DND-41 (cell line): ENCODE measurements around the gene INTS3.

Source experiments
- ATAC-seq: fragments of 200-7000 bp; cut with Tn5 transposase; 3 replicates; pipeline ENCODE4 v1.9.1; 2021; ENCODE audit warnings: low read depth; ENCODE audit not compliant: insufficient read depth
- DNase-seq: peaks from one replicate; pipeline ENCODE4 v3.0.0-alpha.2; 2020
- H2AFZ ChIP-seq: 2 replicates; pipeline ENCODE4 v1.6.0; 2012; ENCODE audit warnings: low read depth, low read length
- H3K27ac ChIP-seq: 2 replicates; pipeline ENCODE4 v1.5.1; 2012; ENCODE audit warnings: low read length, inconsistent platforms
- H3K27me3 ChIP-seq: fragments of 200-600 bp; sonication (generic); 2 replicates; pipeline ENCODE4 v1.6.0; 2012; ENCODE audit warnings: low read length, mild to moderate bottlenecking, inconsistent platforms; ENCODE audit not compliant: insufficient read depth, poor library complexity
- H3K36me3 ChIP-seq: 2 replicates; pipeline ENCODE4 v1.5.1; 2012; ENCODE audit warnings: low read length, inconsistent platforms; ENCODE audit not compliant: insufficient read depth
- H3K4me1 ChIP-seq: 2 replicates; pipeline ENCODE4 v1.5.1; 2012; ENCODE audit warnings: mild to moderate bottlenecking, low read length; ENCODE audit not compliant: insufficient read depth
- H3K4me2 ChIP-seq: 2 replicates; pipeline ENCODE4 v1.6.0; 2012; ENCODE audit warnings: mild to moderate bottlenecking, moderate library complexity, low read length, inconsistent platforms; ENCODE audit not compliant: insufficient read depth
- H3K4me3 ChIP-seq, 2 experiments: fragments of 200-600 bp in 1 of 2; shearing (Covaris generic) in 1 of 2; 2 replicates each; pipeline ENCODE4 v1.5.1; 2012 to 2016; ENCODE audit warnings: inconsistent platforms in 2 of 2, low read length in 2 of 2, mild to moderate bottlenecking in 2 of 2, low read depth in 1 of 2, moderate library complexity in 1 of 2
- H3K79me2 ChIP-seq: 2 replicates; pipeline ENCODE4 v1.6.0; 2012; ENCODE audit warnings: low read length, inconsistent platforms; ENCODE audit not compliant: insufficient read depth
- H3K9ac ChIP-seq: 2 replicates; pipeline ENCODE4 v1.6.0; 2012; ENCODE audit warnings: low read depth, mild to moderate bottlenecking, inconsistent platforms, low read length, moderate library complexity
- H3K9me3 ChIP-seq: 2 replicates; pipeline ENCODE4 v1.5.1; 2012; ENCODE audit warnings: low read length, moderate library complexity, mild to moderate bottlenecking, inconsistent platforms; ENCODE audit not compliant: insufficient read depth, severe bottlenecking
- H4K20me1 ChIP-seq: 2 replicates; pipeline ENCODE4 v1.6.0; 2012; ENCODE audit warnings: low read length; ENCODE audit not compliant: insufficient read depth
- CTCF ChIP-seq: IDR thresholded peaks from 2 replicates; pipeline ENCODE4 v1.5.1; 2012; ENCODE audit warnings: borderline replicate concordance, low read length, moderate library complexity, mild to moderate bottlenecking; ENCODE audit not compliant: poor library complexity, severe bottlenecking; ENCODE audit errors: extremely low read depth
- EZH2 ChIP-seq: IDR thresholded peaks from 3 replicates; pipeline ENCODE4 v1.6.1; 2012; ENCODE audit warnings: borderline replicate concordance, low read depth, mild to moderate bottlenecking, moderate library complexity, low read length, inconsistent platforms; ENCODE audit not compliant: severe bottlenecking

The INTS3 gene

GRCh38 chr1:153791648-153792253 lies 63.9 kb downstream of the INTS3 start:
- ATAC-seq (no peak), DNase-seq (no peak)
- H4K20me1 ChIP-seq: no peaks in the 10 kb centered on the region
- H2AFZ ChIP-seq: no peak overlapping the region
- no peaks in the 10 kb centered on the region for H3K9me3 ChIP-seq
- TF ChIP-seq EZH2 (no peak), CTCF (no peak)
- no peak overlapping the region for H3K4me2 ChIP-seq
- no peak overlapping the region for H3K4me3 ChIP-seq
- H3K4me1 ChIP-seq: peaks cover 3% of the 10 kb centered on the region; the same call in 1 of the 2 replicates
- no peaks in the 10 kb centered on the region for H3K36me3 ChIP-seq
- H3K27ac ChIP-seq: no peak overlapping the region
- no peaks in the 10 kb centered on the region for H3K79me2 ChIP-seq
- H3K27me3 ChIP-seq: no peaks in the 10 kb centered on the region
- H3K9ac ChIP-seq: no peak overlapping the region

- no peak for TF ChIP-seq EZH2
- TF ChIP-seq CTCF: no peak
- Histone ChIP-seq H2AFZ (no peak overlapping the region), H3K9ac (no peak overlapping the region), H3K9me3 (no peaks in the 10 kb centered on the region), H3K27ac (no peak overlapping the region), H3K4me1 (peaks cover 3% of the 10 kb centered on the region; the same call in 1 of the 2 replicates), H3K79me2 (no peaks in the 10 kb centered on the region), H3K36me3 (no peaks in the 10 kb centered on the region), H4K20me1 (no peaks in the 10 kb centered on the region), H3K4me3 (no peak overlapping the region), H3K4me2 (no peak overlapping the region), H3K27me3 (no peaks in the 10 kb centered on the region)
- DNase-seq (no peak), ATAC-seq (no peak)
Measured at GRCh38 chr1:153792631-153793041, 64.8 kb downstream of the INTS3 start.

- Histone ChIP-seq H2AFZ (no peak overlapping the region), H3K4me2 (no peak overlapping the region), H3K79me2 (no peaks in the 10 kb centered on the region), H3K4me1 (peaks cover 3% of the 10 kb centered on the region; the same call in 1 of the 2 replicates), H4K20me1 (no peaks in the 10 kb centered on the region), H3K9me3 (no peaks in the 10 kb centered on the region), H3K27me3 (no peaks in the 10 kb centered on the region), H3K36me3 (no peaks in the 10 kb centered on the region), H3K9ac (no peak overlapping the region), H3K27ac (no peak overlapping the region), H3K4me3 (no peak overlapping the region)
- DNase-seq (no peak), ATAC-seq (no peak)
- no peak for TF ChIP-seq CTCF
- no peak for TF ChIP-seq EZH2
Measured at GRCh38 chr1:153793261-153793972, 65.6 kb downstream of the INTS3 start.
